GM10266 (cell line): ENCODE data around the gene ARGFX.
"Not testable (repeated sequence)": the region's sequence is repeated elsewhere in the genome, so short reads cannot be mapped to it uniquely, and the experiment has no call there.

Source experiments
- DNase-seq: peaks from one replicate; pipeline ENCODE4 v3.0.0; 2012; ENCODE audit errors: extremely low spot score
- CTCF ChIP-seq: IDR thresholded peaks from 2 replicates; pipeline ENCODE4 v1.5.1; 2012; ENCODE audit warnings: mild to moderate bottlenecking, low read depth; ENCODE audit not compliant: control insufficient read depth, insufficient read depth; ENCODE audit errors: missing control alignments

Gene ARGFX

GRCh38 chr3:121581691-121582090 is 13.9 kb downstream of the ARGFX start:
- DNase-seq, result no peak
- TF ChIP-seq CTCF, result no peak

- TF ChIP-seq CTCF, result no peak
- DNase-seq, result no peak
Observed at GRCh38 chr3:121584418-121584817, 16.7 kb downstream of the ARGFX start.

- no peak for DNase-seq
- no peak for TF ChIP-seq CTCF
Observed at GRCh38 chr3:121592856-121593702, 25.3 kb downstream of the ARGFX start, which contains the start of gene FBXO40. TSS of gene FBXO40 (plus strand) at chr3:121593379. CDS start at chr3:121620576, 27,197 bp downstream.

GRCh38 chr3:121593806-121594205 is 26.1 kb downstream of the ARGFX start:
- not testable (repeated sequence) for DNase-seq

- no peak for TF ChIP-seq CTCF
- DNase-seq, result no peak
Observed at GRCh38 chr3:121594850-121595249, 27.1 kb downstream of the ARGFX start.

- no peak for TF ChIP-seq CTCF
- DNase-seq, result no peak
Observed at GRCh38 chr3:121595765-121596406, 28.1 kb downstream of the ARGFX start.

GRCh38 chr3:121598564-121598963 is 30.8 kb downstream of the ARGFX start:
- no peak for TF ChIP-seq CTCF
- DNase-seq, result no peak

GRCh38 chr3:121599900-121600299 is 32.2 kb downstream of the ARGFX start:
- not testable (repeated sequence) for DNase-seq
